GM12892 (cell line): ENCODE results near the gene PFKL.

Experiments
- POLR2A ChIP-seq: IDR thresholded peaks from 2 replicates; pipeline ENCODE4 v1.6.1; 2011; ENCODE audit warnings: low read depth, low read length, control low read depth
- POLR2AphosphoS5 ChIP-seq: IDR thresholded peaks from 2 replicates; pipeline ENCODE4 v1.6.1; 2011; ENCODE audit warnings: low read depth, low read length, control low read depth

GRCh38 chr21:44352253-44352860, 52.5 kb downstream of the PFKL start:
- no peak for TF ChIP-seq POLR2A
- no peak for TF ChIP-seq POLR2AphosphoS5
